Iris pigment epithelial cell (primary cell): ENCODE results near the gene SPOCK3.
"Not testable (repeated sequence)": the region's sequence is repeated elsewhere in the genome, so short reads cannot be mapped to it uniquely, and the experiment has no call there.

Experiments
- DNase-seq: peaks from one replicate; pipeline ENCODE4 v3.0.0-alpha.2; 2011; ENCODE audit warnings: low read depth

Gene SPOCK3

DNA sequence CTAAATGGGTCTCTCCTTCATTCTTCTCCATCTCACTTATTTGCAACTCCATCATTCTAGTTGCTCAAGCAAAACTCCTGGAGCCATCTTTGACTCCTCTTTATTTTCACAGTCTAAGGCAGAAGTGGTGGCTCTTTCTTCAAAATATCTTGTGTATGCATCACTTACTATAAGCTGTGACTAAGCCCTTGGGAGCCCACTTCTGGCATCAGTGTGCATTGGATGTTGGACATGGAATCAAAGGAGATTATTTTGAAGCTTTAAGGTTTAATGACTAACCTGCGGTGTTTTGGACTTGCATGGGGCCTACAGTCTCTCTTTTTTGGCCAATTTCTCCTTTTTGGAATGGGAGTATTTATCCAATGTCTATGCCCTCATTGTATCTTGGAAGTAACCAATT is 276.8 kb downstream of the SPOCK3 start:
- peak; percentile 9 for DNase-seq

- DNase-seq: no peak
Measured at GRCh38 chr4:166956484-166956883, 277.8 kb downstream of the SPOCK3 start.

- peak; percentile 20 for DNase-seq
Measured at GRCh38 chr4:166941629-166942028, 292.7 kb downstream of the SPOCK3 start.

GRCh38 chr4:166930464-166930863 is 303.8 kb downstream of the SPOCK3 start:
- DNase-seq: no peak

GRCh38 chr4:166924424-166924823 is 309.9 kb downstream of the SPOCK3 start:
- no peak for DNase-seq

GRCh38 chr4:166913926-166914325 is 320.4 kb downstream of the SPOCK3 start:
- no peak for DNase-seq

- no peak for DNase-seq
Measured at GRCh38 chr4:166903408-166903807, 330.9 kb downstream of the SPOCK3 start.

GRCh38 chr4:166902941-166903340 is 331.4 kb downstream of the SPOCK3 start:
- DNase-seq: no peak

GRCh38 chr4:166896254-166896653 is 338.0 kb downstream of the SPOCK3 start:
- no peak for DNase-seq

DNA sequence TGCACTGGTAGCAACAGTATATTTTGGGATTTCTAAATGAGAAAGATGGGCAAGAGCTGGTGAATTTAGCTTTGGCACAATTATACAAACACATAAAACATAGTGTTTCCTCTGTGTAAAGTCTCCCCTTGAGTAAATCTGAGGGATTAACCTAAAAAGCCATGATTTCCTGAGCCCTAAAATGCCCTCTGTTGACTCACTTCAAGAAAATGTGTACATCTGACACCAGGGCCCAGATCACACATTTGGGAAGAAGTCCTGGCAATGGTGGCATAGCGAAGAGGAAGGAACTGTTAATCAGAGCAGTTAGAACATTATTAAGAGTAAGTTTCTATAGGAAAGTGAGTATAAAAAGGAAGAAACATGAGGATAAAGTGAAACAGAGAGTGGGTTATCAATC is 338.5 kb downstream of the SPOCK3 start:
- no peak for DNase-seq

DNA sequence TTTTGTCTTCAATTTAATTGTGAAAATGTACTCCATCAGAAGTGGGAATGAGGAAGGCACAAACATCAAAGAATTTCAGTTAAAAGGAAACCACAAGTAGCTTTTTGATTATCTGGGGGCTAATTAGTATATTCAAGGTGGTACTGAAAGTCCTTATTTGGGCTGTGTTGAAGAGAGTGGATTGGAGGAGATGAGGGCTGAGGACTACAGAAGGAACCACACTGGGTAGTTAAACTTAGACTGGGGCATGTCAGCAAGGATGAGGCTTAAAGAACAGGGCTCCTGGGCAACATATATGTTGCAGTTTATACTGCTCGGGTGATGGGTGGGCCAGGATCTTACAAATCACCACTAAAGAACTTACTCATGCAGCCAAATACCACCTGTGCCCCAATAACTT is 346.8 kb downstream of the SPOCK3 start:
- no peak for DNase-seq

GRCh38 chr4:166886718-166887117 is 347.6 kb downstream of the SPOCK3 start:
- DNase-seq: no peak

GRCh38 chr4:166882221-166882620 is 352.1 kb downstream of the SPOCK3 start:
- no peak for DNase-seq

- no peak for DNase-seq
Measured at GRCh38 chr4:166875821-166876220, 358.5 kb downstream of the SPOCK3 start.

DNA sequence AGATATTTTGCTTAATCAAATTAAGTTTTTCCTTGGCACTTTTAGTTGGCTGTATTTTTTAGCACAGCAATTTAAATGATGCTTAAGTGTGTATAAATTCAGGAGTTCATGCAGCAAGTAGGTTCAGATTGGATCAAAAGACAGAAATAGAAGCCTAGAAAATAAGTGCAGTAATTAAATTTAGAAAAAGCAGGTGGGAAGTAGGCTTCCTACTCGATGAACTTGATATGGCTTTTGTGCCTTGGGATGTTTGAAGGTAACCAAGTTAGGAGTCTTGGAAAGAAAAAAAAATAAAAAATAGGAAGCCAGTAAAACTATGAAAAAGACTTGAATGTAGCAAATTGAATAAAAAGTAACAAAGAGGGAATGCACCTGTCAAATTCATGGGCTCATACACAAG is 372.3 kb downstream of the SPOCK3 start:
- no peak for DNase-seq

DNA sequence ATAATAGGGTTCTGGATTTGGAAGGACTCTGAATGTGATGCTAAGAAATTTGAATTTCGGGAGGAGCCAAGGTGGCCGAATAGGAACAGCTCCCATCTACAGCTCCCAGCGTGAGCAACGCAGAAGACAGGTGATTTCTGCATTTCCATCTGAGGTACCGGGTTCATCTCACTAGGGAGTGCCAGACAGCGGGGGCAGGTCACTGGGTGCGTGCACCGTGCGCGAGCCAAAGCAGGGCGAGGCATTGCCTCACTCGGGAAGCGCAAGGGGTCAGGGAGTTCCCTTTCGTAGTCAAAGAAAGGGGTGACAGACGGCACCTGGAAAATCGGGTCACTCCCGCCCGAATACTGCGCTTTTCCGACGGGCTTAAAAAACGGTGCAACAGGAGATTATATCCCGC is 383.9 kb downstream of the SPOCK3 start:
- not testable (repeated sequence) for DNase-seq

DNA sequence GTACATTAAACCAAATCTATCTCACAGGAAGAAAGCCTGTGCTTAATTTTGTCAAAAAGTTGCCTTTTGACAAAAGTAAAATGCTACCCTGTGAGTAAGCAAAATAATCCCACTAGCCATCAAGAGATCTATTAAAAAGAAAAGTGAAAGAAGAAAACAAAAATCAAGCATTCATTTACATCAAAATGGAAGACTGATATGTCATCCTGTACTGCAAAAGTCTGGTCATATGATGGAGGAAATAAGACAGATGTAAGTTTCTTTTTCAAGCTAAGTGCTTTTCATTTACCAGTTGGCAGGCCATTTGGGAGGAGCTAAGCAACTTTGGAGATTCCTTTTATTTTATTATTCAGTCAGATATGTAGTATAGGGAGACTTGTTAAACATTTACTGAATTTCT is 387.4 kb downstream of the SPOCK3 start:
- DNase-seq: no peak

GRCh38 chr4:166842795-166843261 is 391.5 kb downstream of the SPOCK3 start:
- no peak for DNase-seq

DNA sequence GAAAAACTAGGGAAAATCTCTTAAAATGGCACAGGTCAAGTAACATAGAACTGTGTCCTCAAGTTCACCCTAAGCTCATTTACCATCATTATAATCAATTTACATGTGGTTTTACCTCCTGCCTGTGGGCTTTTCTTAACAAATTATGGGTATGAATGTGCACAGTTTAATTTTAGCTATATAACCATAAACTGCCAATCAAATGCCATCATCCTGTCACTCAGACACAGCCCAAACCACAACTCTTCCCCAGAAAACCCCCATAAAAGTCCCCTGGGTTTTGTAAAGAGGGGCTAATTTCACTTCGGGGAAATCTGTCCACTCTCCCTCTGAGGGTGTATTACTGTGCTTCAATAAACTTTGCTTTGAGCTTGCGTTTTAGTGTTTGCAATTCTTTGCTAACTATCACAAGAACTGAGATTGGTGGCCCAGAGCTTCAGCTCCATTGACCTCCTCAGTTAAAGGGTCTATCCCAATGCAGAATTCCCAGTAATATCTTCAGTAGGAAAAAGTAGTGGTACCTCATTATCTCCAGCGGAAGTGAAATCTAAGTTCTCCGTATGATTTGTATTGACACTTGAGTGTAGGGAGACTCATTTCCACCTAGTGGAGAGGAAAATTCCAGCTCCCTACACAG is 394.6 kb downstream of the SPOCK3 start:
- no peak for DNase-seq

- no peak for DNase-seq
Measured at GRCh38 chr4:166838975-166839614, 395.2 kb downstream of the SPOCK3 start.

GRCh38 chr4:166836865-166837264 is 397.4 kb downstream of the SPOCK3 start:
- DNase-seq: no peak

DNA sequence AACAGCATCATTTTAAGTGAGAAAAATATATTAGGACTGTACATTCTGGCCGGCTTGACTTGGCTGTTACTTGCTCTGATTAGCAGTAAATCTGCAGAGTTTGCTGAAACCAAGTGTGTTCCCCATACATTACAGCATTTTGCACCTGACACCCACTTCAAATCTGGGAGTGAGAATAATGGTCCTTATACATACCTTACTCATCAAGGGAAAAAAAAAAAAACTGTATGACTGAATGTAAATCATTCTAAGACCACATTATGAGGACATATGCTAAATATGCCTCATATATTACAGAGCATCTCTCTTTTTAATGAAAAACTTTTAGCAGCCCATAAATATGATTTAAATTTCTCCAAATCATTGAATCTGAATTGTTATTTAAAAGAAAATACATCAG is 406.7 kb downstream of the SPOCK3 start:
- DNase-seq: no peak

DNA sequence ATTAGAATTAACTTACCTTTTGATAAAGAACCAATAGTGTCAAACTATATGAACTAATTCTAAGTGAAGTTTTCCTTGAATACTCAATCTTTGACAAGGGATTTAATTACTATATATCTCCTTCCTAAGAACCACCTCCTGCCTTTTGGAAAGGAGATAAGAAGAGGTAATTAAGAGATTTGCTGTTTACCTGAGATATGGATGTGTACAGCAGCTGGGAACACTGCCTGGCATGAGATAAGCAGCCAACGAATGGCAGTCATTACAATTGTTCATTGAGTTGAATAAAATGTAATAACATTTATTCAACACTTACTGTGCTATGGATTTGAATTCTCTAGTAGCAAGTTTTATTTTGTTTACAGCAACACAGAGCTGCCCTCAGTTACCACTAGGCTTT is 407.1 kb downstream of the SPOCK3 start:
- no peak for DNase-seq

DNA sequence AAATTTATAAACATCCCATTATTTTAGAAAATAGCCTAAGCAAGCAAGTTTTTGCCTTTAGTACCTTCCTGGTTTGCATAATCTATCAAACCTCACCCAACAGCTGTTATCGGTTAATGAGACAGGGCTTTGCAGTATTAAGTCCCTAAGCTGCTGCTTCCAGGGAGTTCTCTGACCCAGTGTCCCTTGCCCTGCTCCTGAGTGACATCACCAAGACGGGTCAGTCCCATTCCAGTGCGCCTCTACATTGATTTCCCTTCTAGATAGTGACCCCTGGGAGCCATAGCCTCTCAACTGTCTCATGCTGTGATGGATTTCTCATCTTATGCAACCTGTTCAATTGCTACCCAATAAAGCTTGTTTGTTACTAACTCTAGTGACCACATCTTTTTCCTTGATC is 410.4 kb downstream of the SPOCK3 start:
- no peak for DNase-seq
